GM18867 (cell line): Measurements from ENCODE around the gene ZSWIM1.
"Not testable (repeated sequence)": the region's sequence is repeated elsewhere in the genome, so short reads cannot be mapped to it uniquely, and the experiment has no call there.

ENCODE experiments used
- ATAC-seq: cut with Tn5 transposase; IDR thresholded peaks from one replicate; pipeline ENCODE4 v1.9.1; 2021; ENCODE audit warnings: mild to moderate bottlenecking, moderate library complexity; ENCODE audit not compliant: unreplicated experiment

The ZSWIM1 gene

DNA sequence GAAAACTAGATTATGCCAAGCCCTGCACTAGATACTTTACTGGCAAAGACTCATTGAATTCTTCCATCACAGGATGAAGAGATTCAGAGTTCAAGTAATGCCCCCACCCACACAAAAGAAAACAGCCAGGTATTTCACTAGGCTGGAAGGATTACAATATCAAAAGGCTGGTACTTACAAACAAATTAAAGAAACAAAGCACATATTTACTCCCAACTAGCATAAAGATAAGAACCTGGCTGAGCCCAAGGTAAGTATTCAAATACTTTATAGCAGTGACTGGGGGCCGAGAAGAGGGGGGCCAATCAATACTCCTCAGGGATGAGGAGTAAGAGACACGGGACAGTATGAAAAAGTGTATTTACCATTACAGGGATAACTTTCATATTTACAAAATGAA is 27.5 kb upstream of the ZSWIM1 start:
- no peak for ATAC-seq

DNA sequence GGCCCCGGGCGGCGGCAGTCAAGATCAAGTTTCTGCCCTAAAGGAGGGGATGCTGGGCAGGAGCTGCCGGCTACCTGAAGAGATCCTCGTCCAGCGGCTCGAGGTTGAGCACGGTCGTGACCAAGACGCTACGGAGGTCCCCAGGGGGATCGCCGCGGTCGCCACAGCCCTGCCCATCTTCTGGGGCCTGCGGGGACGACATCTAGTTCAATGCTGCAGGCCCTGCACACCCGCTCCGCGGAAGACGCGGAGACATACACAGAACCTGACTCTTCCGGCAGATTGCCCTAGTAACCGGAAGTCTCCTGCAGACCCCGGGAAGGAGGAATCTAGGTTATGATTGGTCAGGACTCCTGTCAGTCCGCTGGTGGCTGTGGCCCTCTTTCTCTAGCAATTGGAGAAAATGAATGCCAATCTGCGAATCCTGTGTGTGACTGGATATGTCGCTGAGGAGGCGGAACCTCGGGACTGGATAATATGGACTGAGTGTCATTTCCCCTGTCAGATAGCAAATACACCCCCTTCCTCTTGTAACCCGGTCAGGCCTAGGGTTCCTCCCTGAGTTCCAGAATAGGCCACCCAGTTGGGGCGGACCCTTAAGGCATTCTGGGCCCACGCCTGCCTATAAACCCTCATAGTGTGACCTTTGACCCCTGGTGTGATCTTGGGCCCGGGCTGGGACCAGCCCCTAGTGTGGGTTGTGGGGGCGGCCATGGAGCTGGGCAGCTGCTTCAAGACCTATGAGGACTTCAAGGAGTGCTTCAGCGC is 23.7 kb upstream of the ZSWIM1 start, which contains the start of the genes ACOT8 and ZSWIM3:
Gene ACOT8, minus strand, starts transcription at position 279 of the 768 bp plus-strand sequence. Its CDS starts 77 bp downstream, at position 202.
Gene ZSWIM3, plus strand, starts transcription at position 501 of the 768 bp plus-strand sequence. Its CDS starts 212 bp downstream, at position 713.
- peak; percentile 94 for ATAC-seq

DNA sequence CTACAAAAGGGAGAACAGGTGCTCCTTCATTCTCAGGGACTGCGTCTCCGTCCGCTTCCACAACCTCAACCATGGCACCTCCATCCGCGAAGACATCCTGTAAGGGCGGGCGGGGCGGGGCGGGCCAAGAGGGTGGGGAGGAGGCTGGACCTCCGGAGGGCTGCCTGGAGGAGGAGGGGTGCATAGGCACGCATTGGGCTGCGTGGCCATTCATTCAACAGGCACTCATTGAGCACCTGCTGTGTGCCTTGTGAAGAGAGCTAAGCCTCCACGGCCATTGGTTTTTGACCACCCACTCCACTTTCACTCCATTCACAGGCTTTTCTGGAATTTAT is 23.2 kb upstream of the ZSWIM1 start:
- peak; percentile 16 for ATAC-seq

DNA sequence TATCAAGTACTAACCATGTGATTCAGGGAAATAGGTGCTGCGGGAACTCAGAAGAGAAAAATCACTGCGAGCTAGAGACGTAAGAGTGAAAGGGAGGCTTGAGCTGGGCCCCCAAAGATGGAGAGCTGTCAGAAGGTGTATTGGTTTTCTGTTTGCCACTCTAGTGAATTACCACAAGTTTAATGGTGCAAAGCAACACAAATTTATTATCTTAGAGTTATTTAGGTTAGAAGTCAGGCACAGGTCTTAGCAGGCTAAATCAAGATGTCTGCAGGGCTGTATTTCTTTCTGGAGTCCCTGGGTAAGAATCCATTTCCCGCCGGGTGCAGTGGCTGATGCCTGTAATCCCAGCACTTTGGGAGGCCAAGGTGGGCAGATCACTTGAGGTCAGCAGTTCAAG is 21.1 kb upstream of the ZSWIM1 start:
- ATAC-seq = no peak

DNA sequence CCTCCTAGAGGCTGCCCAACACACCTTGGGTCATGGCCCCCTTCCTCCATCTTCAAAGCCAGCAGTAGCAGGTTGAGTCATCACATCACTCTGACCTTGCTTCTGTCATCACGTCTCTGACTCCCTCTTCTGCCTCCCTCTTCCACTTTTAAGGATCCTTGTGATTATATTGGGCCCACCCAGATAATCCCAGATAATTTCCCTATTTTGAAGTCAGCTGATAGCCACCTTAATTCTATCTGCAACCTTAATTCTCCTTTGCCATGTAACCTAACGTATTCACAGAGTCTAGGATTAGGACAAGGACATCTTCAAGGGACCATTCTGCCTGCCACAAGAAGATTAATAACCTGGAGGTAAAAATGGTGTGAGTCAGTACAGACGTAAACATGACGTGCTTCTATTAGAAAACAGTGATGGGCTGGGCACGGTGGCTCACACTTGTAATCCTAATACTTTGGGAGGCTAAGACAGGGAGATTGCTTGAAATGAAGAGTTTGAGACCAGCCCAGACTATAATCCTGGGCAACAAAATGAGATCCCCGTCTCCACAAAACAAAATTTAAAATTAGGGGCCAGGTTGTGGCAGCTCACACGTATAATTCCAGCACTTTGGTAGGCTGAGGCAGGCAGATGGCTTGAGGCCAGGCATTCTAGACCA is 20.3 kb upstream of the ZSWIM1 start:
- no peak for ATAC-seq

DNA sequence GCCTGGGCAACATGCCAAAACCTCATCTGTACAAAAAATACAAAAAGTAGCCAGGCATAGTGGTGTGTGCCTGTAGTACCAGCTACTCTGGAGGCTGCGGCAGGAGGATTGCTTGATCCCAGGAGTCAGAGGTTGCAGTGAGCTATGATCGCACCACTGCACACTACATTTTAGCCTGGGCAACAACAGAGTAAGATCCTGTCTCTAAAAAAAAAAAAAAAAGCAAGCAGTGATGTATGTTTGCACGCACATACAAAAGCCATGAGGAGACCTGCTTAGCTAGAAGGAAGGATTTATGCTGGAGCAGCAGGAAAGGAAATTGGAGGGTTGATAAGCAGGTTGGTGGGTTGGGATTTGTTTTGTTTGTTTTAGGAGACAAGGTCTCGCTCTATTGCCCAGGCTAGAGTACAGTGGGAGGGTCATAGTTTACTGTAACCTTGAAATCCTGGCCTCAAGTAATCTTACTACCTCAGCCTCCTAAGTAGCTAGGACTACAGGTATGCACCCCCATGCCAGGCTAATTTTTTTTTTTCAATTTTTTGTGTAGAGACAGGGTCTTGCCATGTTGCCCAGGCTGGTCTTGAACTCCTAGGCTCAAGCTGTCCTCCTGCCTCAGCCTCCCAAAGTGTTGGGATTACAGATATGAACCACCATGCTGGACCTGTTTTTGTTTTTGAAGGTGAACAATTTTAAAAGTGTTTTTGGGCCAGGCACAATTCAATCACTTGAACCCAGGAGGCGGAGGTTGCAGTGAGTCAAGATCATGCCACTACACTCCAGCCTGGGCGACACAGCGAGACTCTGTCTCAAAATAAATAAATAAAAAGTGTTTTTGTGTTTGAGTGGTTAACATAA is 19.6 kb upstream of the ZSWIM1 start:
- ATAC-seq = no peak

DNA sequence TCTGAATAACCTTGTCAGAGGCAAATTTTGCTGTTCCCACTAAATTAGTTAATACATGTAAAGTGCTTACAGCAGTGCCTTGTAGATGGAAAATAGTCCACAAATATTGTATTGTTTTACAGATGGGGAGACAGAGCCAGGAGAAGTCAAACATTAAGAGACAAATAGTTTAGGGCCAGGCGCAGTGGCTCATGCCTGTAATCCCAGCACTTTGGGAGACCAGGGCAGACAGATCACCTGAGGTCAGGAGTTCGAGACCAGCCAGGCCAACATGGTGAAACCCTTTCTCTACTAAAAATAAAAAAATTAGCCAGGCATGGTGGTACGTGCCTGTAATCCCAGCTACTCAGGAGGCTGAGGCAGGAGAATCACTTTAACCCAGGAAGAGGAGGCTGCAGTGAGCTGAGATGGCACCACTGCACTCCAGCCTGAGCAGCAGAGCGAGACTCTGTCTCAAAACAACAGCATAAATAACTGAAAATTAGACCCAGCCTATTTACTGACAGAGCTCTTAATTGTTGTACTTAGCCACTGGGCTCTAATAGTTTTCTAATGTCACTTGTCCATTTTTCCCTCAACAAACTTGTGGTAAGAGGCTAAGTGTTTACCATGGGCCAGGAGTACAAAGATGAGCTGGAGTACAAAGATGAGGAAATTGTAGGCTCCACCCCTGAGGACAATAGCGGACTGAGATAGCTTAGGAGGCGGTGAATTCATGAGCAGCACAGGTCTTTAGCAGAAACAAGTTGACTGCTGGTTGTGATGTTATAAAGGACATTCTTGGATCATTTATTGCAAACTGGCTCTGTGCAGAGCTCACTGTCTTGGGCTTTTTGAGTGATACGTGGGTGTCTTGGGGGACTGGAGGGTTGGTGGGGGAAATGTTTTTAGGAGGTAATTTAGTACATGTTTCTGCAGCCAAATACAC is 17.2 kb upstream of the ZSWIM1 start:
- no peak for ATAC-seq

DNA sequence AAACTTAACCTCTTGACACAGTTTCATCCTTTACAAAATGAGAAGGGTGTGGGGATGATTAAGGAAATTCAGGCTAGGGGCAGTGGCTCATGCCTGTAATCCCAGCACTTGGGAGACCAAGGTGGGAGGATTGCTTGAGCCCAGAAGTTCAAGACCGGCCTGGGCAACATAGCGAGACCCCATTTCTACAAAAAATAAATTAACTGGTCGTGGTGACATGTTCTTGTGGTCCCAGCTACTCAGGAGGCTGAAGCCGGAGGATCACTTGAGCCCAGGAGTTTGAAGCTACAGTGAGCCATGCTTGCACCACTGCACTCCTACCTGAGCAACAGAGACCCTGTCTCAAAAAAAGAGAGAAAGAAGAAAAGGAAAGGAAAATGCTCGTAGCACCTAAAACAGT is 14.6 kb upstream of the ZSWIM1 start:
- no peak for ATAC-seq

DNA sequence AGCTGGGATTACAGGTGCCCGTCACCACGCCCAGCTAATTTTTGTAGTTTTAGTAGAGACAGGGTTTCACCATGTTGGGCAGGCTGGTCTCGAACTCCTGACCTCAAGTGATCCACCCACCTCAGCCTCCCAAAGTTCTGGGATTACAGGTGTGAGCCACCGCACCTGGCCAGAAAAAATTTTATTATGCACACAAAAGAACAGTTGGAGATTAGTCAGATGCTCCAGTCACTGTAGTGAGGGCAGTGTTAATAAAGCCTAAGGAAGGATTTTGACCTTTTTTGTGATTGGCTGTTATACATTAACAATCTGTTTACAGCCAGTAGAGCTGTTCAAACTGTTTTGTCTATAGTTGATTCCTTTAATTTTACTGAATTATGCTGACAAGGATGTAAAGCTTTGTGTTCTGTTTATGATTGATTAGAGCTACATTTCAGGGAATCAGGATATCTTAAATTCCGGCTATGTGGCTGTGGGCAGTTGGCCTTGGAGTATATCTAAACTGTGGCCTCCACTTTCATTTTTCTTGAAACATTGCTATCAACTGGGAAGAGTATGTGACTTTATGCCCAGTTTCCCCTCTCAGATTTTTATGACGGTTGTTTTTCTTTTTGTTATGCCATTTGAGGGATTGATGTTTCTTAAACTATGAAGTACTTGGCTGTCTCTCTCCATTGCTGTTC is 13.8 kb upstream of the ZSWIM1 start:
- no peak for ATAC-seq

DNA sequence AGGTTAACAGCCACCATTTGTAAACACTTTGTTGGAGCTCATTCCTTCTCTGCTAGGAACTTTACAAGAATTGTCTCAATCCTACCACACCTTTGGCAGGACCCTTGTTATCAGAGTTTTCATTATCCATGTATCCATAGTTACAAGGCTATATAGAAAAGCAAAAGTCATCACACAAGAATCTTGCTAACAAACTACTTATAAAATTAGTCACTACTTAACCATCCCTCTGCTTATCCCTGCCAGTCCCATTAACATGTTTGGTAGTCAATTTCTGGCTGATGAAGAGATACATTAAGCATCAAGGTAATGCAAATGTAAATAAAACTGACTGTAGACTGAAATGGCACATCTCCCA is 13.2 kb upstream of the ZSWIM1 start:
- no peak for ATAC-seq

DNA sequence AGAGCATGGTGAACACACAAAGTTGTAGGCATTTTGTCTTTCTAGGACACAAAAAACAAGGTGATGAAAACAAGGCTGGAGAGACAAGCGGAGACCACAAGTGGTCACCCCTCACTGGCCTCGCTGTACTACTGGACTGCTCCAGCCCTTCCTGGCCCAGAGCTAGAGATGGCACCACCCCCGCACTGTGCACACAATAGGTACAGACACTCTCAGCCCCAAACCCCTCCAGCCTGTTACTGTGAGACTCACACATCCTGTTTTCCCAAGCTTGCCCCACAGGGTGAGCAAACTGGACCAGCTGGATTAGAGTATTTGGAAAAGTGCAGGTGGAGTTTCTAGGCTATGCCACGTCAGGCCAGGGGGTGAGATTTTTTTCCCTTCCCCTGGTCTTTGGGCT is 8.4 kb upstream of the ZSWIM1 start:
- ATAC-seq = no peak

DNA sequence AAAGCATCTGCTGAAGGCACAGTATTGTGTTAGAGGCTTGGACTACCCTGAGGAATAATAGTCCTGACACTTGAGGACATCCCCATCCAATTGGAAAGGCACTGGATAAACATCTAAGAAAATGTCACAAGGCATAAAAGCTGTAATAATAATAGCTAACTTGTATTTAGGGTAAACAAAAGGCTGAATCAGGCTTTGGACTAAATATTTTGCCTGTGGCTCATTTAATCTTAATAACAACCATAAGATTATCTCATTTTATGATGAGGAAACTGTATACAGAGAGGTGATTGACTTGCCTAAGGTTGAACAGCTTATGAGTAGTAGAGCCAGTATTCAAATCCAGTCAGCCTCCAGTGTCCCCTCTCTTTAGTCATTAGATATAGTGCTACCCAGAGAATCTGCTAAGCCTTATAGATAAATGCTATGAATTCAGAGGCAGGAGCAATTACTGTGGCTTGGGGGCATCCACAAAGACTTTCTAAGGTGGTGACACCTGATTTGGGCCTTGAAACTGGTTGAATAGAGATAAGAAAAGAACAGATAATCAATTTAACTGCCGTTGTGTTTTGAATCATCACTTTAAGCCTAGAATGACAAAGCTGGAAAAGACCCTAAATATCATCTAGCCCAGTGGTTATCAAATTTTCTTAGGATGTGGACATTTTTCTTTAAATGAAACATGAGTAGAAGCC is 7.5 kb upstream of the ZSWIM1 start:
- no peak for ATAC-seq

DNA sequence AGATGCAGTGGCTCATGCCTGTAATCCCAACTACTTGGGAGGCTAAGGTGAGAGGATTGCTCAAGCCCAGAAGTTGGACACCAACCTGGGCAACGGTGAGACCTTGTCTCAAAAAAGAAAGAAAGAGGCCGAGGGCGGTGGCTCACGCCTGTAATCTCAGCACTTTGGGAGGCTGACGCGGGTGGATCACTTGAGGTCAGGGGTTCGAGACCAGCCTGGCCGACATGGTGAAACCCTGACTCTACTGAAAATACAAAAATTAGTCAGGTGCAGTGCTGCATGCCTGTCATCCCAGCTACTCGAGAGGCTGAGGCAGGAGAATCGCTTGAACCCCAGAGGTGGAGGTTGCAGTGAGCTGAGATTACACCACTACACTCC is 6.9 kb upstream of the ZSWIM1 start:
- not testable (repeated sequence) for ATAC-seq

DNA sequence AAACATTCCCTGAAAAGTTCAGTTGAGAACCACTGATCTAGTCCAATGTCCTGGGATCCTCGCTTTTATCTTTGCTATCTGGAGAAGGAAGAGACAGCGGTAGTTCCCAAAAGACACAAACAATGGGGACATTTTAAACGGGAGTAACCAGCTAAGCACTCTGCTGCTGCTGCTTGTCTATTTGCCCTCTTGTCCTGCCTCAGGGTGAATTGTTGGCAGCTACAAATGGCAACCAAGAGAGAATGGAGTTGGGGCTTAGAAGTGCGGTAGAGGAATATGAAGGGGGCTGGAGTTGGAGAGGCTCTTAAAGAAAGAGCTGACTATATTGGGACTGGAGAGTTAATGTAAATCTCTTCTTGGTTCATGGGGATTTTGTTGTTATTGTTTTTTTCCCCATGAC is 6.5 kb upstream of the ZSWIM1 start:
- ATAC-seq = no peak

DNA sequence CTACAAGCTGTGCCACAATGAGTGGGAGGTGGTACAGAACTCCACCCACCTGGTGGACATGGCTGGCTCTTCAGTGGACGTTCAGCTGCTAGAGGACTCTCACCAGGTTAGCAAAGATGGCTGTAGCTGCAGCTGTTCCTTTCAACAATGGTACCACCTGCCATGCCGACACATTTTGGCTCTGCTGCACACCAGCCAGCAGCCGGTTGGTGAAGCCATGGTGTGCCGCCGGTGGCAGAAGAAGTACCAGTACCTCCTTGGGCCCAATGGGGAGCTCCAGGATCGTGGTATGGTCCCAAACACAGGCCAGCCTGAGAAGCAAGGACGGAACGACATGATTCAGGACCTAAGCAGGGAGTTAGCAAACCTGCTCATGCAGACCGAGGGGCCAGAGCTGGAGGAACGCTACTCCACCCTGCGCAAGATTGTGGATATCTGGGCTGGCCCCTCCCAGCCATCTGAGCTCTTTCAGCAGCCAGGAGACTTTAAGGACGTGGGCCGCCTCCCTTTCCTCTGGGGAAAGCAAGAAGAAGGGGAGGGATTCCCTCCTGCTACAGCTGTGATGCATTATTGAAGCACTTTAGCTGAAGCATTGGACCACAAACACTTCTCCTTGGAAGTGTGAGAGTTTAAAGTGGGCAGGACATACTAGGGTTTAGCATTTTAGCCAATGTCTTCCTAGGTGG is 2.8 kb upstream of the ZSWIM1 start:
- no peak for ATAC-seq

DNA sequence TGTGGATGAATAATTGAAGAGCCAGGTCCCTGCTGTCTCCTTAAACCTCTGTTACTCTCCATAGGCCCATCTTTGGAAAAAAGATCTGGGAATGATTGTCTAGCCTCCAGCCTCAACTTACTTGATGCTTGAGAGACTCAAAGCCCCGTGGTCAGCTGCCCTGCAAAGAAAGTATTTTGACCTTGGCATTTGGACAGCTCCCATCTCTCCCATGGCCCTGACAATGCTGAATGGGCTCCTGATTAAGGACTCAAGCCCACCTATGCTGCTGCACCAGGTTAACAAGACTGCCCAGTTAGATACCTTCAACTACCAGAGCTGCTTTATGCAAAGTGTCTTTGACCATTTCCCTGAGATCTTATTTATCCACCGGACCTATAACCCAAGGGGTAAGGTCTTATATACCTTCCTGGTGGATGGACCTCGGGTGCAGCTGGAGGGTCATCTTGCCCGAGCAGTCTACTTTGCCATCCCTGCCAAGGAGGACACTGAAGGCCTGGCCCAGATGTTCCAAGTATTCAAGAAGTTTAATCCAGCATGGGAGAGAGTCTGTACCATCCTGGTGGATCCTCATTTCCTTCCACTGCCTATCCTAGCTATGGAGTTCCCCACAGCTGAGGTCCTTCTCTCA is 1.6 kb downstream of the ZSWIM1 start:
- no peak for ATAC-seq

DNA sequence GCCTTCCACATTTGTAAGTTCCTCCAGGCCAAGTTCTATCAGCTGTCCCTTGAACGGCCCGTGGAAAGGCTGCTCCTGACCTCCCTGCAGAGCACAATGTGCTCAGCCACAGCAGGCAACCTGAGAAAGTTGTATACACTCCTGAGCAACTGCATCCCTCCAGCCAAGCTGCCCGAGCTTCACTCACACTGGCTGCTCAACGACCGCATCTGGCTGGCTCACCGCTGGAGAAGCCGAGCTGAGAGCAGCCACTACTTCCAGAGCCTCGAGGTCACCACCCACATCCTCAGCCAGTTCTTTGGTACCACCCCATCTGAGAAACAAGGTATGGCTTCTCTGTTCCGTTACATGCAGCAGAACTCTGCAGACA is 2.1 kb downstream of the ZSWIM1 start:
- no peak for ATAC-seq

DNA sequence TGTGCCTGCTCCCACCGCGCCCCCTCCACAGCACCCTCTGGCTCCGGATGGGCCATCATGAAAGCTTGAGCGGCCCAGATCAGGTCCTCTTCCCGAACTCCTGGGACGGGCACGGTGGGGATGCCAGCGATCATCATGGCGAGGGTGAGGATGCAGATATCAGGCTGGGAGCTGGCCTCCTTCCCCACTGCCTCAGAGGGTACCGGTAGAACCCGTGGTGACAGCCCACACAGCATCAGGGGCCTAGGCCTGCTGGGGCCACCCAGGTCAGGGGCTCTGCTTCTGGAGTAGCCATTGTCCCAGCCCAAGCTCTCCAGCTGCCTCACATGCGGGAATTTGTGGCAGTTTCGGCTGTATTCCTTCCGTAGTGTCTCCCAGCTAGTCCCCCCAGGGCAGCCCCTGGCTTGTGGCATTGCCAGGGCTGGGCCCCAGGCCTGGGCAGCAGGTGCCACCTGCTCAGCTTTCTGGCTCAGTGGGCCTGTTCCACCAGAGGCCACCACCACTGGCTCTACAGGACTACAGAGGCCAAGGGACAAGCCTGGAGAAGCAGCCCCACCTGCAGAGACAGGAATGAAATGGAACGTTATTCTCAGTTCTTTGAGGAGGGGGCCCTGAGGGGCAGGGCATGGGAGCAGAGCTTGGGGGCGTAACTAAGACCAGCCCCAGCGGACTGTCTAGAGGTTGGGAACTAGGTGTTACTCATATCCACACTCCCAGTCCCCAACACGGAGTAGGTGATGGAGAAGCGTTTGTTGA is 5.7 kb downstream of the ZSWIM1 start:
- no peak for ATAC-seq
